GM19035 (cell line): ENCODE data around the gene ABTB2.
"Not testable (repeated sequence)": the region's sequence is repeated elsewhere in the genome, so short reads cannot be mapped to it uniquely, and the experiment has no call there.

ENCODE experiments used
- ATAC-seq: cut with Tn5 transposase; IDR thresholded peaks from one replicate; pipeline ENCODE4 v1.9.1; 2021; ENCODE audit not compliant: unreplicated experiment

ABTB2 gene

GRCh38 chr11:34218756-34219155 is 139.1 kb downstream of the ABTB2 start:
- not testable (repeated sequence) for ATAC-seq

DNA sequence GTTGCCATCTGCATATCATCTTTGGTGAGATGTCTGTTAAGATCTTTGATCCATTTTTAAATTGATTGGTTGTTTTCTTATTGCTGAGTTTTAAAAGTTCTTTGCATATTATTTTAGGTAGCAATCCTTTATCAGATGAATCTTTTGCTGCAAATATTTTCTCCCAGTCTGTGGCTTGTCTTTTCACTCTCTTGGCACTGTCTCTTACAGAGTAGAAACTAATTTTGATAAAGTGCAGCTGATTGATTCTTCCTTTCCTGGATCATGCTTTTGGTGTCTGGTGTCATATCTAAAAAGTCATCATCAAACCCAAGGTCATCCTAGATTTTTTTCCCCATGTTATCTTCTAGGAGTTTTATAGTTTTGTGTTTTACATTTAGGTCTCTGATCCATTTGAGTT is 139.7 kb downstream of the ABTB2 start:
- no peak for ATAC-seq

GRCh38 chr11:34216706-34217105 is 141.1 kb downstream of the ABTB2 start:
- ATAC-seq: no peak

- no peak for ATAC-seq
Observed at GRCh38 chr11:34215806-34216453, 141.9 kb downstream of the ABTB2 start.

DNA sequence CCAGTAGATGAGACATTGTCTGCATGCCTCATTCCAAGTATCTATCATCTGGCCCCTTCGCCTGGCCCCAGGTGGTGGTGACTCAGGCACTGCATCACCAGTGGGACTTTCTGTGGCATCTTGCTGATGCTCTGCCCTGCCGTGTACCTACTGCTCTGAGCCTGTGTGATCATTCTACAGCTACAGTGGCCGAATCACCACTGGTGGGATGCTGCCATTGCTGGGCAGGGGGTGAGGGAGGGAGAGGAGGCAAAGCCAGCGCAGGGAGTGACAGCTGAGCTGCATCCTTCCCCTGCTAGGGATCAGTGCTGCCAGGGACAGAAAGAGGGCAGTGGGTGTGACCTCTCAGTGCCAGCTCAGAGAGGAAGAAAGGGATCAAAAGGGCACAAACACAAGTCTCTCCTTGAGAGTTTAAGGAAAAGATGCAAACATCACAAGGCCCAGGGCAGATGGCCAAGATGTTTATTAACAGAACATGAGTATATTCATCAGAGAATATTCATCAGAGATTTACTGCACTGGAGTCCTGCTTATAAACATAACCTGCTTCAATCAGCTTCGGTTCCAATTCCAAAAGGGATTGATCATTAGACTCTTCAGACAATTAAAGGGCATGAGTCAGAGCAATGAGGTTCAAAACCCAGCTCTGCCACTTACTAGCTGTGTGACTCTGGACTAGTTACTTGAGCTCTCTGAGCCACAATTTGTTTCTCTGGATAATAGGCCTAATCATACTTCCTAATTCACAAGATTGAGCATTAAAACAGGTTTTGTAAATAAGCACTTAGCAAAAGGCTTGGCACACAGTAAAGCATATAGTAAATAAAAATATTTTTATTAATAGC is 142.6 kb downstream of the ABTB2 start:
- ATAC-seq: no peak

GRCh38 chr11:34213366-34213765 is 144.4 kb downstream of the ABTB2 start:
- ATAC-seq: no peak

- no peak for ATAC-seq
Observed at GRCh38 chr11:34212566-34212965, 145.2 kb downstream of the ABTB2 start.

DNA sequence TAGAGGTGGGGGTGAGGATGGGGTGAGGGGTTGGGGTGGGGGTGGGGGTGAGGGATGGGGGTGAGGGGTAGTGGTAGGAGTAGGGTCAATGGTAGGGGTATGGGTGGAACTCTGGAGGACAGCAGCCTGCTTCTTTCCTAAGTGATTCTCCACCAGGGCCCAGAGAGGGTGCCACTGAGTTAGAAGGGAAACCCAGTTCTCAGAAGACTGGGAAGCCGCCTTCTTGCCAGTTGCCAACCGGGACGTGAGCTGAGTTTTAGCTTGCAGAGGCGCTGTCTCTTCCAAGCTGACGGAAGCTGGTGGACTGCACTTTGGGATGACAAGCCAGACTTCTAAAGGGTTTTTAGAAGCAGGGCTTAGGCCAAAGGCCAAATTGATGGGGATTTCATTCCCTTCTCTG is 148.0 kb downstream of the ABTB2 start:
- ATAC-seq: no peak

GRCh38 chr11:34208266-34209135 is 149.3 kb downstream of the ABTB2 start:
- ATAC-seq: no peak

- no peak for ATAC-seq
Observed at GRCh38 chr11:34207487-34208180, 150.2 kb downstream of the ABTB2 start.

GRCh38 chr11:34206407-34207300 is 151.2 kb downstream of the ABTB2 start:
- ATAC-seq: no peak

DNA sequence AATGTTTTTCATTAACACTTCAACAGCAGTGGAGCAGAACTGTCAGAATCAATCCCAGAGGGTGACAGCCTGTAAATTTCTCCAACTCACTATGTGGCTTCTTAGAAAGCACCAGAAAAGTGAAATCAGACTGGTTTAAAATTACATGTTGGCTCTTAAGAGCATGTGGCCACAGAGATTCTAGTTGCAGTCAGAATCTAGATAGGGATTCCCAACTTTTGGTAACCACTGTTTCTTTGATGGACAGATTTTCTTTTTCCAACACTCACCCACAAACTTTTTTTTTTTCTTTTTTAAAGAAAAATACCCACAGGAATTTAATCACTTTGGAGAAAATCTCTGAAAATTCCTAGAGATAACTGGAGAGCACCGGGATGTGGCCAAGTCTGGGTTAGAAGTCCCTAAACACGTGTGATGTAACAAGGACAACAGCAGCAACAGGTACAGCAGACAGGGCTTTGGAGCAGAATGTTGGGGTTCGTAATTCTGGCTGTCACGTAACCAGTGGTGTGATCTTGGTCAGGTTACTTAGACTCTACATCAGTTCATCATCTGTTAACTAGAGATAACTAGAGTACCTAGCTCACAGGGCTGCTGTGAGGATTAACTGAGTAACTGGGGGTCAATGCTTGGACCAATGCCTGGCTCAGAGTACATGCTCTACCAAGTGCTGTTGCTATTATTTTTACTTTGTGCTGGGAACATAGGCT is 152.3 kb downstream of the ABTB2 start:
- ATAC-seq: no peak

DNA sequence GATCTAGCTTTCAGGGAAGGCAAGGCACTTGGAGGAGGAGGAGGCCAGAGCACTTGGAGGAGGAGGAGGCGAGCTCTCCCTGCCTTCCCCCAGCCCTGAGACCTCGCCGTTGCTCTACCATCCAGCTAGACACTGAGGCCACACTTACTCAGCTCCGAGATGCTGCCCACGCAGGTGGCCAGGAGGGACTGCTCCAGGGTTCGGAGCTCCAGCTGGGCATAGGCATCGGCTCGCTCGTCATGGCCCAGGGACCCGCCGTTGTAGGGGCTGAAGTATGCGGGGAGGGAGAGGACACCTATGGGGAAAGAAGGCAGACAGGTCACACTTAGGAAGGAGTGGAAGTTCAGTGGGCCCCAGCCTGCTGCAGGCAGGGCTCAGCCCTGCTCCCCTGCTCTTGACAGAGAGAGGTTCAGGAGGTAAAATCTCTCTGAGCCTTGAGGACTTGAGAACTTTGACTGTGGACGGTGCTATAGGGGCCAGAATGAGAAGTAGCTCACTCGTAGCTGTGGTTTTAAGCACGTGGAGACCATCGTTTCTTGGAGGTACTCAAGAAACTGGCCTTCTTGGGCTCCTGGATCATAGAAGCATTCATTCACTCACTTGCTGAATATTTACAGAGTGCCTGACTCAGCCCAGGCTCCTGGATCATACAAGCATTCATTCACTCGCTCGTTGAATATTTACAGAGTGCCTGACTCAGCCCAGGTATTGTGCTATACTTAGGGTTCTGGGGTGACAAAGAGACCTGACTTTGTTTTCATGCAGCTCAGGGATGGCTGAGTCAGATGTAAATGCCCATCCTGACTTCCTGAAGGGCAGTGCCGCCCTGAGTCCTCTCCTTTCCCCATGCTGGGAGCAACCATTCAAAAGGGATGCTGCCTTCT is 153.2 kb downstream of the ABTB2 start:
- no peak for ATAC-seq

DNA sequence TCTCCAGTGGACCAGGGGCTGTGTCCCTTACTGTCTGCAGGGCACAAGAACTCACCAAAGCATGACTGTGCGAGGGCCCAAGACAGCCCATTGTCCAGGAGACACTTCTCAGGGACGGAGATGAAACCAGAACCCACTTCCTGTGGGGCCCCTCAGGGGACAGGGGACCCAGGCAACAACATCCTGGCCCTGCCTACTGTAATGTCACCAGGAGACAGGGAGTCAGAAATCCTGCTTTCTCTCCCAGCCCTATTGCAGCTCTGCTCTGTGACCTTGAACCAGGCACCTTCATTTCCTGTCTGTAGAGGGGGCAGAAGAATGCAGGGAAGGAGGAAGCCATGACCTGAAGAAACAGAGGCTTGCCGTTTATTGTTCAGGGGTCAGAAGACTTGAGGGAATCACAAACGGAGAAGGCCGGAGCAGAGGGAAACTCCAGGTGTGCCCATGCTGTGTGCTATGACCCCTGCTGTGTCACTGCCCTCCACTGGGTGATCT is 154.4 kb downstream of the ABTB2 start:
- ATAC-seq: no peak

- no peak for ATAC-seq
Observed at GRCh38 chr11:34201129-34201528, 156.7 kb downstream of the ABTB2 start.

DNA sequence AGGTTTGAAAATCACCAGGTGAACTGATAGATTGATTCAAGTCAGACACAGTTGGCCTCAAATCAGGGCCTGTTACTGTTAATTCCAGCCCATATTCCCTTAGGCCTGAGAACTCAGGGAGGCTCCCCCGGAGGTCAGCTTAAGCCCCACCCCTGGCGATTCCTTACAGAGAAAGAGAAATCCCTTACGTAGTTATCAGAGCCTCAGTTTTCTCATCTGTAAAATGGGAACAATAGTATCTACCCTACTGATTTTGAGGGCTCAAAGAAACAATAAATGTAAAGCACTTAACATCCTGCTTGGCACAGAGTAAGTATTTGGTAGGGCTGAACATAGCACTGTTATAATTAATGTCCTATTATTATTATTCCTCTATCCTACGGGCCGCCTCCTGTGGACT is 158.3 kb downstream of the ABTB2 start:
- ATAC-seq: no peak

- ATAC-seq: no peak
Observed at GRCh38 chr11:34198523-34198922, 159.3 kb downstream of the ABTB2 start.

DNA sequence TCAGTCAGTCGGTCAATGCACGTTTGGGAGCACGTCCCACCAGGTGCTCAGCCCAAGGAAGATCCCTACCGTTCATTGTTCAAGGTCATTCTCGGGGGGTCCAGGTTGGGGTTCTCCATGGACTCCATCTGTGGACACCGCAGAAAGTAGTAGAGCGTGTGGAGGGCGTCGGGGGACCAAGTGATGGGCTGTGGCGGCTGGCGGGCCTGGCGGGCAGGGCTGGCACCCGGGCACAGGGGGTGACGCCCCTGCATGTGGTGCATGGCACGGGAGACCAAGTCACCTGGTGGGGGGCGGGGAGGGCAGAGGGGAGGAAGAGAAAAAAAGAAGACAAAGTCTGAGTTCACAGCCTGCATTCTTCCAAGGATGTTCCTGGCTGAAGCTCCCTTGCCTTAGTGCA is 160.6 kb downstream of the ABTB2 start:
- ATAC-seq: no peak
